Keratinocyte (primary cell): ENCODE measurements around the gene LGALS7B. TPM values are rescaled to one million over a fixed set of nuclear protein-coding genes. Genes with fewer than 3 reads are reported as not detected.
"Not testable (repeated sequence)": the region's sequence is repeated elsewhere in the genome, so short reads cannot be mapped to it uniquely, and the experiment has no call there.

Experiments used
- DNase-seq: peaks from one replicate; pipeline ENCODE4 v3.0.0-alpha.2; 2011; ENCODE audit warnings: low read depth, missing footprints, low spot score
- FAIRE-seq: peaks from 2 replicates; lab custom pipeline; 2011; peaks lifted over from hg19 to GRCh38; lab: Jason Lieb, UNC
- H2AFZ ChIP-seq: 2 replicates; pipeline ENCODE4 v1.6.0; 2012; ENCODE audit warnings: low read length, control low read depth, inconsistent platforms; ENCODE audit not compliant: control insufficient read depth
- H3K27ac ChIP-seq: 2 replicates; pipeline ENCODE4 v1.5.1; 2011; ENCODE audit warnings: low read length; ENCODE audit not compliant: control insufficient read depth, insufficient read depth
- H3K27me3 ChIP-seq: 3 replicates; pipeline ENCODE4 v1.6.0; 2011; ENCODE audit warnings: low read length; ENCODE audit not compliant: control insufficient read depth, insufficient read depth; ENCODE audit errors: extremely low read depth
- H3K36me3 ChIP-seq, 2 experiments: 2 replicates in 1 of 2; 3 replicates in 1 of 2; pipeline ENCODE4 v1.5.1; 2011; ENCODE audit warnings: low read length in 2 of 2, mild to moderate bottlenecking in 1 of 2; ENCODE audit not compliant: control insufficient read depth in 2 of 2, insufficient read depth in 2 of 2; ENCODE audit errors: extremely low read depth in 1 of 2
- H3K4me1 ChIP-seq: 3 replicates; pipeline ENCODE4 v1.5.1; 2011; ENCODE audit warnings: low read length; ENCODE audit not compliant: control insufficient read depth, insufficient read depth; ENCODE audit errors: extremely low read depth
- H3K4me2 ChIP-seq: 3 replicates; pipeline ENCODE4 v1.6.0; 2011; ENCODE audit warnings: low read depth, low read length; ENCODE audit not compliant: control insufficient read depth, insufficient read depth; ENCODE audit errors: extremely low read depth
- H3K4me3 ChIP-seq, 3 experiments: fragments of 200-600 bp in 1 of 3; sonication (generic) in 1 of 3; 2 replicates in 2 of 3; 3 replicates in 1 of 3; pipeline ENCODE4 v1.5.1; 2011 to 2016; ENCODE audit warnings: low read length in 3 of 3, mild to moderate bottlenecking in 3 of 3, control low read depth in 2 of 3, inconsistent platforms in 1 of 3, low read depth in 1 of 3, mixed read lengths in 1 of 3, mixed run types in 1 of 3, moderate library complexity in 1 of 3; ENCODE audit not compliant: control insufficient read depth in 2 of 3, insufficient read depth in 2 of 3; ENCODE audit errors: extremely low read depth in 1 of 3
- H3K79me2 ChIP-seq: 2 replicates; pipeline ENCODE4 v1.6.0; 2012; ENCODE audit warnings: low read length; ENCODE audit not compliant: control insufficient read depth, insufficient read depth
- H3K9ac ChIP-seq: 3 replicates; pipeline ENCODE4 v1.6.0; 2011; ENCODE audit warnings: low read length; ENCODE audit not compliant: control insufficient read depth, insufficient read depth; ENCODE audit errors: extremely low read depth
- H3K9me1 ChIP-seq: 3 replicates; pipeline ENCODE4 v1.6.0; 2011; ENCODE audit warnings: low read length; ENCODE audit not compliant: control insufficient read depth, insufficient read depth; ENCODE audit errors: extremely low read depth
- H3K9me3 ChIP-seq: 2 replicates; pipeline ENCODE4 v1.5.1; 2012; ENCODE audit warnings: low read depth, low read length; ENCODE audit not compliant: control insufficient read depth
- H4K20me1 ChIP-seq: 3 replicates; pipeline ENCODE4 v1.6.0; 2011; ENCODE audit warnings: low read length; ENCODE audit not compliant: control insufficient read depth, insufficient read depth; ENCODE audit errors: extremely low read depth
- CTCF ChIP-seq, 3 experiments: IDR thresholded peaks in 1 of 3; conservative IDR thresholded peaks in 1 of 3; optimal IDR thresholded peaks in 1 of 3; 2 replicates in 2 of 3; 3 replicates in 1 of 3; pipeline versions ENCODE3 to v1.5.1; 2011; ENCODE audit warnings: low read length in 3 of 3, mild to moderate bottlenecking in 3 of 3, moderate library complexity in 2 of 3, control low read depth in 1 of 3, inconsistent platforms in 1 of 3; ENCODE audit not compliant: insufficient read depth in 2 of 3; ENCODE audit errors: extremely low read depth in 1 of 3
- EZH2 ChIP-seq: IDR thresholded peaks from one replicate; pipeline ENCODE4 v1.6.1; 2012; ENCODE audit warnings: inconsistent platforms, mild to moderate bottlenecking, low read length, moderate library complexity
- dilution Hi-C: fragments of 300-500 bp; cut with MboI; formaldehyde crosslinking; loops from one replicate; pipeline ENCODE4 v1.7.0; 2020; ENCODE audit warnings: low sequenced_read_pairs; ENCODE audit not compliant: extremely low pct_ligation_motif_present
- polyA plus RNA-seq, 5 experiments: library from polyadenylated mRNA; depleted of rRNA in 3 of 5; stranded (reverse) in 3 of 5; stranded (forward) in 1 of 5; unstranded in 1 of 5; fragments of >200 nt; gene quantifications; 1 replicate in 1 of 5; 2 replicates in 3 of 5; 3 replicates in 1 of 5; pipeline versions ENCODE4 v1.2.1 to v1.2.3, GENCODE V29; 2011 to 2012; ENCODE audit warnings: missing spikeins in 2 of 5, low read depth in 1 of 5, low replicate concordance in 1 of 5

LGALS7B gene
- polyA plus RNA-seq, 1 donor (not counting 4 experiments of a cell fraction or from before 2014, with no cell fraction given), result 1,668 TPM

- Histone ChIP-seq H3K9ac (no peak overlapping the region), H4K20me1 (no peaks in the 10 kb centered on the region), H3K27me3 (no peaks in the 10 kb centered on the region), H3K36me3 (no peaks in the 10 kb centered on the region), H3K4me1 (peaks cover 17% of the 10 kb centered on the region), H3K27ac (no peak overlapping the region), H2AFZ (no peak overlapping the region), H3K4me3 (no peak overlapping the region), H3K9me3 (no peaks in the 10 kb centered on the region), H3K4me2 (no peak overlapping the region), H3K79me2 (no peaks in the 10 kb centered on the region), H3K9me1 (no peaks in the 10 kb centered on the region)
- dilution Hi-C loops, result no loop called here
- no peak for TF ChIP-seq CTCF (optimal IDR thresholded peaks at IDR 0.05 in 1 of 3, IDR thresholded peaks at IDR 0.05 in 1 of 3, conservative IDR thresholded peaks at IDR 0.05 in 1 of 3; ENCODE audit: extremely low read depth in 1 of 3, insufficient read depth in 2 of 3, low read length in 3 of 3)
- TF ChIP-seq EZH2, result no peak
- DNase-seq (no peak), FAIRE-seq (no peak)
These were observed 4.8 kb upstream of the LGALS7B start for GRCh38 chr19:38784224-38784623.

- FAIRE-seq, result no peak
These were observed 3.8 kb upstream of the LGALS7B start for GRCh38 chr19:38785187-38785699.

GRCh38 chr19:38786061-38786460, 2.9 kb upstream of the LGALS7B start:
- H3K4me2 ChIP-seq, H3K79me2 ChIP-seq, H3K36me3 ChIP-seq, H4K20me1 ChIP-seq, H3K9me3 ChIP-seq, dilution Hi-C loops, FAIRE-seq, H3K9me1 ChIP-seq, H3K9ac ChIP-seq, H3K4me3 ChIP-seq, H3K27ac ChIP-seq, DNase-seq, H3K27me3 ChIP-seq, H2AFZ ChIP-seq: not testable (repeated sequence)
- H3K4me1 ChIP-seq, result peaks cover 17% of the 10 kb centered on the region

More at GRCh38 chr19:38785187-38785699, 3.8 kb upstream of the LGALS7B start:
- Histone ChIP-seq H3K27ac (no peak overlapping the region), H3K9ac (no peak overlapping the region), H3K79me2 (peaks cover 1% of the 10 kb centered on the region), H3K4me3 (no peak overlapping the region), H3K4me1 (peaks cover 17% of the 10 kb centered on the region), H3K27me3 (no peaks in the 10 kb centered on the region), H3K9me3 (no peaks in the 10 kb centered on the region), H4K20me1 (no peaks in the 10 kb centered on the region), H3K9me1 (no peaks in the 10 kb centered on the region), H3K4me2 (no peak overlapping the region), H2AFZ (no peak overlapping the region), H3K36me3 (no peaks in the 10 kb centered on the region)
- DNase-seq, result no peak
- dilution Hi-C loops, result no loop called here
- no peak for TF ChIP-seq EZH2
- no peak for TF ChIP-seq CTCF (optimal IDR thresholded peaks at IDR 0.05 in 1 of 3, IDR thresholded peaks at IDR 0.05 in 1 of 3, conservative IDR thresholded peaks at IDR 0.05 in 1 of 3; ENCODE audit: extremely low read depth in 1 of 3, insufficient read depth in 2 of 3, low read length in 3 of 3)
